Activated CD4-positive, alpha-beta T cell treated with anti-CD3 and anti-CD28 coated beads, Interleukin-2, amount 50 U/mL, for 24 hours (primary cell): ENCODE results near the gene FERMT2.

Experiments
- DNase-seq, 2 donors: peaks; one replicate each; pipeline ENCODE4 v3.0.0-alpha.2; 2020; ENCODE audit warnings: low read depth in 1 of 2, low spot score in 1 of 2

Gene FERMT2

GRCh38 chr14:52901357-52901980 lies 49.4 kb downstream of the FERMT2 start:
- no peak for DNase-seq

GRCh38 chr14:52900731-52901130 lies 50.1 kb downstream of the FERMT2 start:
- DNase-seq: no peak

GRCh38 chr14:52898496-52898895 lies 52.4 kb downstream of the FERMT2 start:
- DNase-seq: no peak

- no peak for DNase-seq
These were observed 55.9 kb downstream of the FERMT2 start for GRCh38 chr14:52895000-52895399.

- DNase-seq: no peak
These were observed 59.0 kb downstream of the FERMT2 start for GRCh38 chr14:52891800-52892199.

- no peak for DNase-seq
These were observed 61.7 kb downstream of the FERMT2 start for GRCh38 chr14:52888839-52889838.

GRCh38 chr14:52888159-52888558 lies 62.7 kb downstream of the FERMT2 start:
- DNase-seq: no peak

- DNase-seq: no peak
These were observed 65.6 kb downstream of the FERMT2 start for GRCh38 chr14:52885230-52885629.

GRCh38 chr14:52883658-52884057 lies 67.2 kb downstream of the FERMT2 start:
- DNase-seq: no peak

GRCh38 chr14:52882824-52883223 lies 68.0 kb downstream of the FERMT2 start:
- DNase-seq: no peak

- DNase-seq: no peak
These were observed 70.9 kb downstream of the FERMT2 start for GRCh38 chr14:52879958-52880357.

GRCh38 chr14:52878946-52879345 lies 71.9 kb downstream of the FERMT2 start:
- DNase-seq: no peak

- DNase-seq: no peak
These were observed 72.4 kb downstream of the FERMT2 start for GRCh38 chr14:52878469-52878868.

GRCh38 chr14:52877628-52878027 lies 73.2 kb downstream of the FERMT2 start:
- no peak for DNase-seq

- no peak for DNase-seq
These were observed 74.0 kb downstream of the FERMT2 start for GRCh38 chr14:52876806-52877205.

GRCh38 chr14:52876311-52876710 lies 74.5 kb downstream of the FERMT2 start:
- no peak for DNase-seq

GRCh38 chr14:52875707-52876106 lies 75.1 kb downstream of the FERMT2 start:
- no peak for DNase-seq

- DNase-seq: no peak
These were observed 76.5 kb downstream of the FERMT2 start for GRCh38 chr14:52874389-52874788.

GRCh38 chr14:52873694-52874093 lies 77.2 kb downstream of the FERMT2 start:
- no peak for DNase-seq

GRCh38 chr14:52873065-52873464 lies 77.8 kb downstream of the FERMT2 start:
- DNase-seq: no peak

GRCh38 chr14:52871606-52872005 lies 79.2 kb downstream of the FERMT2 start:
- no peak for DNase-seq

- no peak for DNase-seq
These were observed 81.8 kb downstream of the FERMT2 start for GRCh38 chr14:52868911-52869618.
